Keratinocyte (primary cell): Measurements from ENCODE around the gene CHFR. TPM values are rescaled to one million over a fixed set of nuclear protein-coding genes. Genes with fewer than 3 reads are reported as not detected.

ENCODE experiments used
- DNase-seq: peaks from one replicate; pipeline ENCODE4 v3.0.0-alpha.2; 2011; ENCODE audit warnings: low read depth, missing footprints, low spot score
- FAIRE-seq: peaks from 2 replicates; lab custom pipeline; 2011; peaks lifted over from hg19 to GRCh38; lab: Jason Lieb, UNC
- H2AFZ ChIP-seq: 2 replicates; pipeline ENCODE4 v1.6.0; 2012; ENCODE audit warnings: low read length, control low read depth, inconsistent platforms; ENCODE audit not compliant: control insufficient read depth
- H3K27ac ChIP-seq: 2 replicates; pipeline ENCODE4 v1.5.1; 2011; ENCODE audit warnings: low read length; ENCODE audit not compliant: control insufficient read depth, insufficient read depth
- H3K27me3 ChIP-seq: 3 replicates; pipeline ENCODE4 v1.6.0; 2011; ENCODE audit warnings: low read length; ENCODE audit not compliant: control insufficient read depth, insufficient read depth; ENCODE audit errors: extremely low read depth
- H3K36me3 ChIP-seq, 2 experiments: 2 replicates in 1 of 2; 3 replicates in 1 of 2; pipeline ENCODE4 v1.5.1; 2011; ENCODE audit warnings: low read length in 2 of 2, mild to moderate bottlenecking in 1 of 2; ENCODE audit not compliant: control insufficient read depth in 2 of 2, insufficient read depth in 2 of 2; ENCODE audit errors: extremely low read depth in 1 of 2
- H3K4me1 ChIP-seq: 3 replicates; pipeline ENCODE4 v1.5.1; 2011; ENCODE audit warnings: low read length; ENCODE audit not compliant: control insufficient read depth, insufficient read depth; ENCODE audit errors: extremely low read depth
- H3K4me2 ChIP-seq: 3 replicates; pipeline ENCODE4 v1.6.0; 2011; ENCODE audit warnings: low read depth, low read length; ENCODE audit not compliant: control insufficient read depth, insufficient read depth; ENCODE audit errors: extremely low read depth
- H3K4me3 ChIP-seq, 3 experiments: fragments of 200-600 bp in 1 of 3; sonication (generic) in 1 of 3; 2 replicates in 2 of 3; 3 replicates in 1 of 3; pipeline ENCODE4 v1.5.1; 2011 to 2016; ENCODE audit warnings: low read length in 3 of 3, mild to moderate bottlenecking in 3 of 3, control low read depth in 2 of 3, inconsistent platforms in 1 of 3, low read depth in 1 of 3, mixed read lengths in 1 of 3, mixed run types in 1 of 3, moderate library complexity in 1 of 3; ENCODE audit not compliant: control insufficient read depth in 2 of 3, insufficient read depth in 2 of 3; ENCODE audit errors: extremely low read depth in 1 of 3
- H3K79me2 ChIP-seq: 2 replicates; pipeline ENCODE4 v1.6.0; 2012; ENCODE audit warnings: low read length; ENCODE audit not compliant: control insufficient read depth, insufficient read depth
- H3K9ac ChIP-seq: 3 replicates; pipeline ENCODE4 v1.6.0; 2011; ENCODE audit warnings: low read length; ENCODE audit not compliant: control insufficient read depth, insufficient read depth; ENCODE audit errors: extremely low read depth
- H3K9me1 ChIP-seq: 3 replicates; pipeline ENCODE4 v1.6.0; 2011; ENCODE audit warnings: low read length; ENCODE audit not compliant: control insufficient read depth, insufficient read depth; ENCODE audit errors: extremely low read depth
- H3K9me3 ChIP-seq: 2 replicates; pipeline ENCODE4 v1.5.1; 2012; ENCODE audit warnings: low read depth, low read length; ENCODE audit not compliant: control insufficient read depth
- H4K20me1 ChIP-seq: 3 replicates; pipeline ENCODE4 v1.6.0; 2011; ENCODE audit warnings: low read length; ENCODE audit not compliant: control insufficient read depth, insufficient read depth; ENCODE audit errors: extremely low read depth
- CTCF ChIP-seq, 3 experiments: IDR thresholded peaks in 1 of 3; conservative IDR thresholded peaks in 1 of 3; optimal IDR thresholded peaks in 1 of 3; 2 replicates in 2 of 3; 3 replicates in 1 of 3; pipeline versions ENCODE3 to v1.5.1; 2011; ENCODE audit warnings: low read length in 3 of 3, mild to moderate bottlenecking in 3 of 3, moderate library complexity in 2 of 3, control low read depth in 1 of 3, inconsistent platforms in 1 of 3; ENCODE audit not compliant: insufficient read depth in 2 of 3; ENCODE audit errors: extremely low read depth in 1 of 3
- EZH2 ChIP-seq: IDR thresholded peaks from one replicate; pipeline ENCODE4 v1.6.1; 2012; ENCODE audit warnings: inconsistent platforms, mild to moderate bottlenecking, low read length, moderate library complexity
- dilution Hi-C: fragments of 300-500 bp; cut with MboI; formaldehyde crosslinking; loops from one replicate; pipeline ENCODE4 v1.7.0; 2020; ENCODE audit warnings: low sequenced_read_pairs; ENCODE audit not compliant: extremely low pct_ligation_motif_present
- polyA plus RNA-seq, 5 experiments: library from polyadenylated mRNA; depleted of rRNA in 3 of 5; stranded (reverse) in 3 of 5; stranded (forward) in 1 of 5; unstranded in 1 of 5; fragments of >200 nt; gene quantifications; 1 replicate in 1 of 5; 2 replicates in 3 of 5; 3 replicates in 1 of 5; pipeline versions ENCODE4 v1.2.1 to v1.2.3, GENCODE V29; 2011 to 2012; ENCODE audit warnings: missing spikeins in 2 of 5, low read depth in 1 of 5, low replicate concordance in 1 of 5

The CHFR gene
- polyA plus RNA-seq, 1 donor (not counting 4 experiments of a cell fraction or from before 2014, with no cell fraction given): 35.8 TPM

GRCh38 chr12:132824053-132824452, 63.4 kb downstream of the CHFR start:
- dilution Hi-C loops: no loop called here
- Histone ChIP-seq H3K27ac (no peak overlapping the region), H3K4me3 (no peak overlapping the region), H3K79me2 (peaks cover 60% of the 10 kb centered on the region), H3K4me2 (no peak overlapping the region), H4K20me1 (peaks cover 3% of the 10 kb centered on the region), H2AFZ (no peak overlapping the region), H3K9ac (no peak overlapping the region), H3K9me1 (peaks cover 2% of the 10 kb centered on the region), H3K27me3 (no peaks in the 10 kb centered on the region), H3K36me3 (peaks cover 30 to 35% of the 10 kb centered on the region in 2 experiments), H3K4me1 (peaks cover 15% of the 10 kb centered on the region), H3K9me3 (no peaks in the 10 kb centered on the region)
- DNase-seq (no peak), FAIRE-seq (no peak)
- TF ChIP-seq EZH2 (no peak), CTCF (optimal IDR thresholded peaks at IDR 0.05 in 1 of 3, IDR thresholded peaks at IDR 0.05 in 1 of 3, conservative IDR thresholded peaks at IDR 0.05 in 1 of 3; ENCODE audit: extremely low read depth in 1 of 3, insufficient read depth in 2 of 3, low read length in 3 of 3) (no peak)

- no peaks in the 10 kb centered on the region for H3K9me1 ChIP-seq
- no peak overlapping the region for H3K9ac ChIP-seq
- H3K79me2 ChIP-seq: peaks cover 21% of the 10 kb centered on the region
- H3K36me3 ChIP-seq: peaks cover 34 to 37% of the 10 kb centered on the region in 2 experiments
- no peak overlapping the region for H2AFZ ChIP-seq
- H3K4me2 ChIP-seq: no peak overlapping the region
- no peak overlapping the region for H3K27ac ChIP-seq
- no peaks in the 10 kb centered on the region for H3K27me3 ChIP-seq
- TF ChIP-seq EZH2 (no peak), CTCF (optimal IDR thresholded peaks at IDR 0.05 in 1 of 3, IDR thresholded peaks at IDR 0.05 in 1 of 3, conservative IDR thresholded peaks at IDR 0.05 in 1 of 3; ENCODE audit: extremely low read depth in 1 of 3, insufficient read depth in 2 of 3, low read length in 3 of 3) (no peak)
- dilution Hi-C loops: no loop called here
- no peaks in the 10 kb centered on the region for H4K20me1 ChIP-seq
- FAIRE-seq (no peak), DNase-seq (no peak)
- H3K4me3 ChIP-seq: no peak overlapping the region
- H3K4me1 ChIP-seq: no peaks in the 10 kb centered on the region
- no peaks in the 10 kb centered on the region for H3K9me3 ChIP-seq
Measured at GRCh38 chr12:132818562-132818961, 68.8 kb downstream of the CHFR start.
